ENCODE data around the gene POLR2E.

POLR2E gene

DNA sequence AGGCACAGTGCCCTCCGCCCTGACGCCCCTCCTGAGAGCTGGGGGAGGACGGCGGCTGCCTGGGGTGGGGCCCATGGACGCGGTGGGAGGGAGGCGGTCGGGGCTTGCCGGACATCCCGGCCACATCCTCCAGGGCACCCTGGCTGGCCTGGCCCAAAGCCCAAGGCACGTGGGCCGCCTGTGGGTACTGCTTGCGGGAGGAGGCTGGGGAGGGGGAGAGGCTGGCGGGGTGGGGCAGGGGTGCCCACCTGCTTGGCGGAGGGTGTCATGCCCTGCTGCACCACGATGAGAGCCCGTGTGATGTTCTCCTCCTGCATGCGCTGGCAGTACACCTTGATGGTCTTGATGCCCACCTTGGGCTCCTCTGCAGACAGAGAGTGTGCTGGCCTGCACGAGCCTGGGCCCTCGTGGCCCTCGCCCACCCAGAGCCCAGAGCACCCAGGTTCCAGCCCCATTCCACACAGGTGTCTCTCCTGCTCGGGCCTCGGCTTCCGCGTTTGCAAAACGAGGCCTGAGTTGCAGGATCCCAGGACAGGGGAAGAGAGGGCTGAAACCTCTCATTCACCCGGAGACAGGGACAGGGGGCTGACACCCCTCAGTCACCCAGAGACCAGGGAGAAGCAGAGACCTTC lies 3.5 kb downstream of the POLR2E start:
- DNase-seq = no peak

DNA sequence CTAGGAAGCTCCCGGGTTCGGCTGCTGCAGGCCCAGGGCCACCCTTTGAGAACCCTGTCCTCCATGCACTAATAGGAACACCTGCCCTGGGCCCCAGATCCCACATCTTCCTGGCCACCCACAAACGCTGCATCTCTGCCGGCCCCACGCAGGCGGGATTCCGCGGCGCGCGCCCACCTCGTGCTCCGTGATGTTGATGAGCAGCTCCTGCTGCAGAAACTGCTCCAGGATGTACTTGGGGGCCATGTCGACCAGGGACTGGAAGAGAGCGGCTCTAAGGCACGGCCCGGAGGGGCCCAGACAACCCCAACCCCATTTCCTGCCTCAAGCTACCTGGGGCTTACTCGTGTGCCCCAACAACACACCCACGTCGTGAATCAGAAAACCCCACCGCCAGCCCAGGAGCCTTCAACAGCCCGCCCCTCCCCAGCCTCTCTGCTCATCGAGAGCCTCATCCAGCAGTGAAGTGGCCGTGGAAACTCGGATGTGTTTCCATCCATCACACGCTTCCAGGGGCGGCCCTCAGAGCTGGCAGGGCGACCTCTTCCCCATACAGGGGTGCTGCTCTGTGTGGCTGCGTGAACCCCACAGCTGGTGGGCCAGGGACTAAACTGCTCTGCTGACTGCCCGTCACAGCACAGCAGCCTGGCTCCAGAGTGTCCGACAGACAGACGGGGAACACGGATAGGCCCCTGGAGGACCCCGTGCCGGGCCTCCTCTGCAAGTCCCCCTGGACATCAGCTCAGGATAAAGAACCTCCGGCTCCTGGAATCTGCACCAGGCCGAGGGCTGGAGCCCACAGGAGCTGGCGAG lies 4.2 kb downstream of the POLR2E start:
- DNase-seq = no peak

- no peak for DNase-seq
Measured at GRCh38 chr19:1089891-1090290, 5.3 kb downstream of the POLR2E start.

DNA sequence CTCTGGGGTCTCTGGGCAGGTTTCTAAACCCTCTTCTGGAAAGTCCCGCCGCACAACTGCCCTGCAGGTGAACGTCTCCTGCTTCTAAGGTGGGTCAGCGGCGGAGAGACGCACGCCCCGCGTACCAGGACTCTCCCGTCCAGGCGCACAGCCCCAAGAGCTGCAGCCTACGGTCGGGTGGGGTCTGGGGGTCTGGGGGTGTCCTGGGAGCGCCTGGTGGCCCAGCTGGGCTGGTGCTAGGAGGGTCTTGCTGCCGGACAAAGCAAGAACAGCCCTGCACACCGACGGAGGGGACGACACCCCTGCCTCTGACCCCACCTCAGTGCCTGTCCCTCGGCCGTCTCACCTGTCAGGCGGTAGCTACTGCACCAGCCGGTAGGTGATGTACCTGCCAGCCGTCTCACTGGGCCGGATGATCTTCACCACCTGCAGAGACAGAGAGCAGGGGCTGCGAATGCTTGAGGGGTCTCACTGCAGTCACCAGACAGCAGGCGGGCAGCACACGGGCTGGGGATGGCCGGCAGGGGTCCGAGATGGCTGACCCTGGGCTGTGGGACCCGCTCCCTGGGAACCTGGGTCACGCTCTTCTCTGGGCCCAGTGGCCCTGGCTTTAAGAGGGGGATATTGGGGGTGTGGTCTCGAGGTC lies 5.9 kb downstream of the POLR2E start:
- no peak for DNase-seq

DNA sequence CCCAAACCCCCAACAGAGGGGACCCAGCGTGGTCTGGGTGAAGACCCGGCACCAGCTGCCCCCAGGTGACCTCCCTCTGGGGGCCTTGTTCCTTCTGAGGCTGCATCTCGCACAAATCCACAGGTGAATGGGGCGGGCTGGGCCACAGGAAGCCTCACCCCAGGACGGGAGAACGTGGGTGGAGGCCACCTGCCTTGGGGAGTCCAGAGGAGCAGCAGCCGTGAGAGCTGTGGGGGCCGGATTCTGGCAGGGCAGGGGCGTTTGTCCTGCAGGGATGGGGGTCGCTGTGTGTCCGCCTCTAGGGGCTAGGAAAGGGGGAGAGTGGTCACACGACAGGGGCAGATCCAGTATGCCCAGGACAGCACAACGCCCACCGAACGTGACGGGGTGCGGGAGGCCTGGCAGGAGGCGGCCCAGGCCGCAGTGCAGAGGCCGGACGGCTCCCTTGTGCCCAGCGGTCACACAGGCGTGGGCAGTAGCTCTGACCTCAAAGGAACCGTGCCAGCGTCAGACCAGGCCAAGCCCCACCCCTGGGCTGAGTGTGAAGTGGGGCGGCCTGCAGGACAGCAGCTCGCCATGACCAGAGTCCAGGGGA lies 6.7 kb downstream of the POLR2E start:
- no peak for DNase-seq

DNA sequence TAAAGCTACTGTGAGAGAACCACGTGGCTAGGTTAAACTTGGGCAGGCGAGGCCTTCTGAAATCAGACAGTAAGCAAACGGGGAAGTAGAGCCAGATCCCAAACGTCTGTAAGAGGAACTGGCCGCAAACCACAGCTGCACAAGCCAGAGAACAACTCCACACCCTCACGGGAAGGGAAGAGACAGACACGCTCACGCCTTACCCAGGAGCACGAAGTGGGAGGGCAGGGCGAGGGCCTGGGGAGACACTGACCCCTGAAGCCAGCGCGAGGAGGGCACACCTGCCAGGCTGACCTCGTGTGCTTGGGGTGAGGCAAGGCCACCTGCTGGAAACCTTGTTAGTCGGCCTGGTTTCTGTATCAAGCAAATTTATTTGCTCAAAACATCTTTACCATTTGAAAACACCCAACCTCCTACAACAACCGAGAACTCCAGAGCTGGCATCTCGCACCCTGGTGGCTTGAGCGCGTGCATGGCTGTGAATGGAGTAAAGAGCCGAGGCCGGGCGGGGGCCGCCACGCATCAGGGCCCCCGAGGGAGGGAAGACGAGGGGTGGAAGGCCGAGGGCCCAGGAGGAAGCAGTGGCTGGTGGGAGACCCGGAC lies 7.3 kb downstream of the POLR2E start:
- no peak for DNase-seq

GRCh38 chr19:1086613-1087012 lies 8.6 kb downstream of the POLR2E start:
- no peak for DNase-seq

DNA sequence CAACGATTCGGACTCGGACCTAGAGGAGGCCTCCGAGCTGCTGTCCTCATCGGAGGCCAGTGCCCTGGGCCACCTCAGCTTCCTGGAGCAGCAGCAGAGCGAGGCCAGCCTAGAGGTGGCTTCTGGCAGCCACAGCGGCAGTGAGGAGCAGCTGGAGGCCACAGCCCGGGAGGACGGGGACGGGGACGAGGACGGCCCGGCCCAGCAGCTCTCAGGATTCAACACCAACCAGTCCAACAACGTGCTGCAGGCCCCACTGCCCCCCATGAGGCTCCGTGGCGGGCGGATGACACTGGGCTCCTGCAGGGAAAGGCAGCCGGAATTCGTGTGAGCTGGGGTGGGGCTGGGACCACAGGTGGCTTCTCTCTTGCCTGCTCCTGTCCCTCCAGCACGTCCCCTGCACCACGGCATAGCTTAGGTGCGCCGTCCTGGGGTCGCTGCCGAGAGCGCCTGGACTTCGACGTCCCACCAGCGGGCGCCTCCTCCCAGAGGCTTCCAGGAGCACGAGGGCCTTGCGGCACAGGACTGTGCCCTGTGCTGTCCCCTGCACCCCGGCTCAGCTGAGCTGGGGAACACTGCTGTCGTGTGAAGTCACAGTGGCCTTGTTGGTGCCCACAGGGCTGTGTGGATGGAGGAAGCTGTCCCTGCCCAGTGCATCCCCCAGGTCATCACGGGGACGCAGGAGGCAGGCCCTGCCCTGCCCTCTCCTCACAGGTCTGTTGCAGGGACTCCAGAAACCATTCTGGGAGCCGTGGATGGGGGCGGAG lies 9.3 kb downstream of the POLR2E start:
- DNase-seq = no peak

GRCh38 chr19:1085053-1085658 lies 10.0 kb downstream of the POLR2E start:
- no peak for DNase-seq

DNA sequence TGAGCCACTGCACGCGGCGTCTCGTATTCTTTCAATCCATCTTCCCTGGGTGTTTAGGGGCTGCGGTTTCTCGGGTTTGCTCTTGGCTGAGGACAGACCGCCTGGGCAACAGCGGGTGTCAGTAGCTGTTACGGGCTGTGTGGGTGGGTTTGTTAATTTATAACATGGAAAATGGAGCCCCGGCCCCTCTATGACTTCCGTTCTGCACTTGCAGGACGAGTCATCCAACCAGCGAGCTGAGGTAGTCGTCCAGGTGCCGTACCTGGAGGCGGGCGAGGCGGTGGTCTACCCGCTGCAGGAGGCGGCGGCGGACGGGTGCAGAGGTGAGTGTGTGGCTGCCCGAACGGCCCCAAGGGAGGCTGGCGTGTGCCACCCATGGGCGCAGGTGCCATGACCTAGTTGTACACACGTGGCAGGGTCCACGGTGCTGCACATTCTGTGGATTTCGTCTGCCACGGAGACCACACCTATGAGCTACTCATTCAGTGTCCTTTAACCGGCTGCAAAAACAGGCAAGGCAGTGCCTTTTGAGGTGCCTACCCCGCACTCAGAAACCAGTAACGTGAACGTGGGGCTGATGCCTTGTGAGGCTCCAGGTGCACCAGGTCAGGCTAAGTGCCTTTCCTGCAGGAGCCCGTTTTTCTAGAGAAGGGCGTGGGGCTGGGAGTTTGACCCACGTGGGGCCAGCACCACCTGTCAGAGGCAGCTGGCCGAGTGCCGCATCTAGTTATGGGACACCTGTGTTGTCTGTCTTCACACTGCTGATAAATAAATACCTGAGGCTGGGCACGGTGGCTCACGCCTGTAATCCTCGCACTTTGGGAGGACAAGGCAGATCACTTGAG lies 10.9 kb downstream of the POLR2E start:
- no peak for DNase-seq

GRCh38 chr19:1082928-1083816 lies 12.0 kb downstream of the POLR2E start:
- DNase-seq = no peak

- DNase-seq = peak; percentile 92
Measured at GRCh38 chr19:1082165-1082927, 12.8 kb downstream of the POLR2E start.

DNA sequence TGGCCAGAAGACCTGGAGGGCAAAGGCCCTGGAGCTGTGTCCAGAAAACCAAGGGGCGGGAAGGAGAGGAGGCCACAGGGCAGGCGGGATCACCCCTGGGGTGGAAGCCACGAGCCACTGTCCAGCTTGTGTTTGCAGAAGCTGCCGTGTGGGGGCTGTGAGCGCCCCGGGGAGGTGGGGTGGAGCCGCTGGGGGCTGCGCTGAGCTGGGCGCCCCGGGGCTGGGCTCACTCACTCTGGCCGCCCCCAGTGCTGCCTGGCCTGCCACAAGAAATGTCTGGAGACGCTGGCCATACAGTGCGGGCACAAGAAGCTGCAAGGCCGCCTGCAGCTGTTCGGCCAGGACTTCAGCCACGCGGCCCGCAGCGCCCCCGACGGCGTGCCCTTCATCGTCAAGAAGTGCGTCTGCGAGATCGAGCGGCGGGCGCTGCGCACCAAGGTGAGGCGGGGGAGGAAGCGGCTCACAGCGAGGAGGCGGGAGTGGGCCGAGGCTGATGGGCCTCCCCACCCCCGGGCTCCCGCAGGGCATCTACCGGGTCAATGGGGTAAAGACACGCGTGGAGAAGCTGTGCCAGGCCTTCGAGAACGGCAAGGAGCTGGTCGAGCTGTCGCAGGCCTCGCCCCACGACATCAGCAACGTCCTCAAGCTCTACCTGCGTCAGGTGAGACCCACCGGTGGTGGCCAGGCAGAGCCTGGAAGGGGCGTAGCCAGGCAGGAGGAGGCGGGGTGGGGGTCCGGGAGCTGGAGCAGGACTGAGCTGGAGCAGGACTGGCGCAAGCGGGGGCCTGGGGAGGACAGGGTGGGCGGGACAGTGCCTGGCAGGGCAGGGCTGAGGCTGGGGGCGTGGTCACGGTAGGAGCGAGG lies 13.6 kb downstream of the POLR2E start:
- DNase-seq = no peak

DNA sequence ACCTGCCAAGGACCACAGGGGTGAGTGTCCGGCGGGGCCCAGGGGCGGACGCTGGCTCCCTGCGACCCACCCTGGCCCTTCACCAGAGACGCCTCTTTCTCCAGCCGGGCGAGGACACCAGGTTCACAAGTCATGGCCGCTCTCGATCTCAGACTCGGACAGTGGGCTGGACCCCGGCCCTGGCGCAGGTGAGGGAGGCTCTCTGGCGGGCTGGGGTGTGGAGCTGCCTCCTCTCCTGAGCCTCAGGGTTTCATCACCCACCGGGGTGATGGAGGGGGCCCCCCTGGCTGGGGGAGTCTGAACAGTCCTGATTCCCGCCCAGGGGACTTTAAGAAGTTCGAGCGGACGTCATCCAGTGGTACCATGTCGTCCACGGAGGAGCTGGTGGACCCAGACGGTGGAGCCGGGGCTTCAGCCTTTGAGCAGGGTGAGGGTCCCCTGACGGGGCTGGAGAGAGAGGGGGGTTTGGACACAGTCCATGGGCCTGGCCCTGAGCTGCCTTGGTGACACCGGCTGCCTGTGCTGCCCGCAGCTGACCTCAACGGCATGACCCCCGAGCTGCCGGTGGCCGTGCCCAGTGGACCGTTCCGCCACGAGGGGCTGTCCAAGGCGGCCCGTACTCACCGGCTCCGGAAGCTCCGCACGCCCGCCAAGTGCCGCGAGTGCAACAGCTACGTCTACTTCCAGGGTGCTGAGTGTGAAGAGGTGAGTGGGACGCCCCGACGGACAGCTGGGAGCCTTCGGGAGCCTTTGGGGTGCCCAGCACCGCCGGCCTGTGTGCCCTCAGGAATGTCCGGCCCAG lies 14.6 kb downstream of the POLR2E start:
- peak; percentile 64 for DNase-seq

GRCh38 chr19:1079566-1080111 lies 15.5 kb downstream of the POLR2E start:
- DNase-seq = peak; percentile 89

- DNase-seq = peak; percentile 97
Measured at GRCh38 chr19:1076951-1077350, 18.2 kb downstream of the POLR2E start.

GRCh38 chr19:1076046-1076386 lies 19.2 kb downstream of the POLR2E start:
- no peak for DNase-seq
